ENCODE measurements around the gene UROC1.

DNA sequence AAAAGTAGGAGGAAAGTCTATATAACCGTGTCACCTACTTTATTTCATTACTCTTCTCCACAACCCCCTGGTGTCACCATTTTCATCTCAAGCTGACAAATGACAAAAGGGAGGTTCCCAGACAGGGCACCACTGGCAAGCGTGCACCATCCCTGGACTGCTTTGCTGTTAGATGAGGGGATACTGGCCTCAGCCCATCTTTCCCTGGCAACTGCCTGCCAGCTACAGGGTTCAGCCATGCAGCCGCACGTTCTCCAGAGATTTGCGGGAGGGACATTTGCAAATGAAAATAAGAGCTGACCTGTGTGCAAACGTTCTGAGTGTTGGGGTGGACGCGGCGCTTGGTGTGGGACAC is 660 bp downstream of the UROC1 start:
- TF ChIP-seq, protein P1, sequence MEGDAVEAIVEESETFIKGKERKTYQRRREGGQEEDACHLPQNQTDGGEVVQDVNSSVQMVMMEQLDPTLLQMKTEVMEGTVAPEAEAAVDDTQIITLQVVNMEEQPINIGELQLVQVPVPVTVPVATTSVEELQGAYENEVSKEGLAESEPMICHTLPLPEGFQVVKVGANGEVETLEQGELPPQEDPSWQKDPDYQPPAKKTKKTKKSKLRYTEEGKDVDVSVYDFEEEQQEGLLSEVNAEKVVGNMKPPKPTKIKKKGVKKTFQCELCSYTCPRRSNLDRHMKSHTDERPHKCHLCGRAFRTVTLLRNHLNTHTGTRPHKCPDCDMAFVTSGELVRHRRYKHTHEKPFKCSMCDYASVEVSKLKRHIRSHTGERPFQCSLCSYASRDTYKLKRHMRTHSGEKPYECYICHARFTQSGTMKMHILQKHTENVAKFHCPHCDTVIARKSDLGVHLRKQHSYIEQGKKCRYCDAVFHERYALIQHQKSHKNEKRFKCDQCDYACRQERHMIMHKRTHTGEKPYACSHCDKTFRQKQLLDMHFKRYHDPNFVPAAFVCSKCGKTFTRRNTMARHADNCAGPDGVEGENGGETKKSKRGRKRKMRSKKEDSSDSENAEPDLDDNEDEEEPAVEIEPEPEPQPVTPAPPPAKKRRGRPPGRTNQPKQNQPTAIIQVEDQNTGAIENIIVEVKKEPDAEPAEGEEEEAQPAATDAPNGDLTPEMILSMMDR (IDR thresholded peaks at IDR 0.05; ENCODE audit: insufficient read depth, low read length) = no peak
- no peak for TF ChIP-seq GABPA (IDR thresholded peaks at IDR 0.05; ENCODE audit: low read depth)
- no peak for TF ChIP-seq POLR2AphosphoS5 (IDR thresholded peaks at IDR 0.05; ENCODE audit: low read depth)
- TF ChIP-seq, protein P2, sequence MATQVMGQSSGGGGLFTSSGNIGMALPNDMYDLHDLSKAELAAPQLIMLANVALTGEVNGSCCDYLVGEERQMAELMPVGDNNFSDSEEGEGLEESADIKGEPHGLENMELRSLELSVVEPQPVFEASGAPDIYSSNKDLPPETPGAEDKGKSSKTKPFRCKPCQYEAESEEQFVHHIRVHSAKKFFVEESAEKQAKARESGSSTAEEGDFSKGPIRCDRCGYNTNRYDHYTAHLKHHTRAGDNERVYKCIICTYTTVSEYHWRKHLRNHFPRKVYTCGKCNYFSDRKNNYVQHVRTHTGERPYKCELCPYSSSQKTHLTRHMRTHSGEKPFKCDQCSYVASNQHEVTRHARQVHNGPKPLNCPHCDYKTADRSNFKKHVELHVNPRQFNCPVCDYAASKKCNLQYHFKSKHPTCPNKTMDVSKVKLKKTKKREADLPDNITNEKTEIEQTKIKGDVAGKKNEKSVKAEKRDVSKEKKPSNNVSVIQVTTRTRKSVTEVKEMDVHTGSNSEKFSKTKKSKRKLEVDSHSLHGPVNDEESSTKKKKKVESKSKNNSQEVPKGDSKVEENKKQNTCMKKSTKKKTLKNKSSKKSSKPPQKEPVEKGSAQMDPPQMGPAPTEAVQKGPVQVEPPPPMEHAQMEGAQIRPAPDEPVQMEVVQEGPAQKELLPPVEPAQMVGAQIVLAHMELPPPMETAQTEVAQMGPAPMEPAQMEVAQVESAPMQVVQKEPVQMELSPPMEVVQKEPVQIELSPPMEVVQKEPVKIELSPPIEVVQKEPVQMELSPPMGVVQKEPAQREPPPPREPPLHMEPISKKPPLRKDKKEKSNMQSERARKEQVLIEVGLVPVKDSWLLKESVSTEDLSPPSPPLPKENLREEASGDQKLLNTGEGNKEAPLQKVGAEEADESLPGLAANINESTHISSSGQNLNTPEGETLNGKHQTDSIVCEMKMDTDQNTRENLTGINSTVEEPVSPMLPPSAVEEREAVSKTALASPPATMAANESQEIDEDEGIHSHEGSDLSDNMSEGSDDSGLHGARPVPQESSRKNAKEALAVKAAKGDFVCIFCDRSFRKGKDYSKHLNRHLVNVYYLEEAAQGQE (IDR thresholded peaks at IDR 0.05; ENCODE audit: insufficient replicate concordance, low read depth) = no peak
- no peak for TF ChIP-seq SPI1 (IDR thresholded peaks at IDR 0.05; ENCODE audit: borderline replicate concordance, low read depth)

Measured in HL-60 (cell line).